C4-2B (cell line): Measurements from ENCODE around the gene VPS13C.

ENCODE experiments used
- H3K27ac ChIP-seq: fragments of 450-650 bp; 2 replicates; pipeline ENCODE4 v1.5.1; 2017
- CTCF ChIP-seq: fragments of 450-650 bp; conservative IDR thresholded peaks from 2 replicates; pipeline ENCODE4 v1.5.1; 2017; ENCODE audit warnings: mild to moderate bottlenecking
- ZFX ChIP-seq: fragments of 450-650 bp; IDR thresholded peaks from 2 replicates; pipeline ENCODE4 v1.6.1; 2017

The VPS13C gene

GRCh38 chr15:61871926-61872522 is 188.2 kb downstream of the VPS13C start:
- TF ChIP-seq CTCF: peak; percentile 85
- TF ChIP-seq ZFX: no peak
- no peak overlapping the region for H3K27ac ChIP-seq

GRCh38 chr15:61869656-61870055 is 190.6 kb downstream of the VPS13C start:
- H3K27ac ChIP-seq: no peak overlapping the region
- no peak for TF ChIP-seq CTCF
- TF ChIP-seq ZFX: no peak

- H3K27ac ChIP-seq: no peak overlapping the region
- TF ChIP-seq ZFX: no peak
- no peak for TF ChIP-seq CTCF
These were observed 198.3 kb downstream of the VPS13C start for GRCh38 chr15:61861962-61862361.

GRCh38 chr15:61857169-61857829 is 202.9 kb downstream of the VPS13C start:
- no peak overlapping the region for H3K27ac ChIP-seq
- TF ChIP-seq ZFX: no peak
- no peak for TF ChIP-seq CTCF

GRCh38 chr15:61856295-61856694 is 204.0 kb downstream of the VPS13C start:
- TF ChIP-seq CTCF: peak; percentile 38
- no peak for TF ChIP-seq ZFX
- no peak overlapping the region for H3K27ac ChIP-seq

GRCh38 chr15:61853195-61853594 is 207.1 kb downstream of the VPS13C start:
- no peak overlapping the region for H3K27ac ChIP-seq
- no peak for TF ChIP-seq ZFX
- no peak for TF ChIP-seq CTCF

GRCh38 chr15:61851955-61852354 is 208.3 kb downstream of the VPS13C start:
- no peak overlapping the region for H3K27ac ChIP-seq
- TF ChIP-seq CTCF (no peak), ZFX (no peak)
